Astrocyte of the spinal cord (primary cell): ENCODE data around the gene COX7B2.

Experiments
- DNase-seq: peaks from one replicate; pipeline ENCODE4 v3.0.0; 2011; ENCODE audit warnings: low read depth, low spot score
- H3K4me3 ChIP-seq: 2 replicates; pipeline ENCODE4 v1.5.1; 2011; ENCODE audit warnings: low read depth, mild to moderate bottlenecking, low read length, moderate library complexity
- in situ Hi-C: cut with HindIII; loops from 2 replicates; pipeline ENCODE4 v1.10.0; 2017; ENCODE audit warnings: low sequenced_read_pairs
- TF ChIP-seq, protein P1 (sequence below): IDR thresholded peaks from 2 replicates; pipeline ENCODE4 v1.5.1; 2012; ENCODE audit warnings: low read depth, mild to moderate bottlenecking, low read length, inconsistent platforms

COX7B2 gene

DNA sequence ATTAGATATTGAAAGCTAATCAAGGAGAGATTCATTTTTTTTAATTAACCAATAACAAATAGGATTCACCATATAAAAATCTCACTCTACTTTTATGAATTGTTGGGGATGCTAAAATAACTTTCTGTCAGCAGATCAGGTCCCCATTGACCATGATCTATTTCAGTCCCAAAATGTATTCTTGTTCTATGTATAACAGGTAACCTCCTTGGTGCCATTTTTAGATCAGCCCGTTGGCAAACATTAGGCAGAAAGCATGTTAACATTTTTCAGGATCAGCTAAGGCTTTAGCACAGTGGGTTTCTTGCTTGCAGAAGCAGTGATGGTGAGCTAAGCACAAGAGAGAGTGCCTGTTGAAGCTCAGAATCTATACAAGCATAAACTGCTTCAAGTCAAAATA is 40.8 kb upstream of the COX7B2 start:
- in situ Hi-C loops, result no loop called here
- no peak overlapping the region for H3K4me3 ChIP-seq
- TF ChIP-seq, protein P1, sequence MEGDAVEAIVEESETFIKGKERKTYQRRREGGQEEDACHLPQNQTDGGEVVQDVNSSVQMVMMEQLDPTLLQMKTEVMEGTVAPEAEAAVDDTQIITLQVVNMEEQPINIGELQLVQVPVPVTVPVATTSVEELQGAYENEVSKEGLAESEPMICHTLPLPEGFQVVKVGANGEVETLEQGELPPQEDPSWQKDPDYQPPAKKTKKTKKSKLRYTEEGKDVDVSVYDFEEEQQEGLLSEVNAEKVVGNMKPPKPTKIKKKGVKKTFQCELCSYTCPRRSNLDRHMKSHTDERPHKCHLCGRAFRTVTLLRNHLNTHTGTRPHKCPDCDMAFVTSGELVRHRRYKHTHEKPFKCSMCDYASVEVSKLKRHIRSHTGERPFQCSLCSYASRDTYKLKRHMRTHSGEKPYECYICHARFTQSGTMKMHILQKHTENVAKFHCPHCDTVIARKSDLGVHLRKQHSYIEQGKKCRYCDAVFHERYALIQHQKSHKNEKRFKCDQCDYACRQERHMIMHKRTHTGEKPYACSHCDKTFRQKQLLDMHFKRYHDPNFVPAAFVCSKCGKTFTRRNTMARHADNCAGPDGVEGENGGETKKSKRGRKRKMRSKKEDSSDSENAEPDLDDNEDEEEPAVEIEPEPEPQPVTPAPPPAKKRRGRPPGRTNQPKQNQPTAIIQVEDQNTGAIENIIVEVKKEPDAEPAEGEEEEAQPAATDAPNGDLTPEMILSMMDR, result no peak
- no peak for DNase-seq

DNA sequence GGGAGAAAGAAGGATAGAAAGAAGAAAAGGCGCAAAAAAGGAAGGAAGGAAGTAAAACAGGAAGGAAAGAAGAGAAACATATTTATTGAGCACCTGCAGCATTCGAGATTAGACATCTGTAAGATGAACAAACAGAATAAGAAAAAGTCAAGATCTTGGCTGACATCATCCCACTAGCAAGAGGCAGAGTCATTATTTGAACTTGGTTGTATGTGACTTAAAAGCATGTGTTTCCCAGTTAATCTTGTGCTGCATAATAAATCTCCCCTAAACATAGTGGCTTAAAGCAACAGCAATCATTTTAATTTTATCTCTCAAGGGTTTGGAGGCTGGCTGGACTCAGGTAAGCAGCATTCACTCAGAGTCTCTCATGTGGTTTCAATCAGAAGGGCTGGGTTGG is 38.5 kb upstream of the COX7B2 start:
- H3K4me3 ChIP-seq, result no peak overlapping the region
- no peak for DNase-seq
- in situ Hi-C loops, result no loop called here
- TF ChIP-seq, protein P1, result no peak

DNA sequence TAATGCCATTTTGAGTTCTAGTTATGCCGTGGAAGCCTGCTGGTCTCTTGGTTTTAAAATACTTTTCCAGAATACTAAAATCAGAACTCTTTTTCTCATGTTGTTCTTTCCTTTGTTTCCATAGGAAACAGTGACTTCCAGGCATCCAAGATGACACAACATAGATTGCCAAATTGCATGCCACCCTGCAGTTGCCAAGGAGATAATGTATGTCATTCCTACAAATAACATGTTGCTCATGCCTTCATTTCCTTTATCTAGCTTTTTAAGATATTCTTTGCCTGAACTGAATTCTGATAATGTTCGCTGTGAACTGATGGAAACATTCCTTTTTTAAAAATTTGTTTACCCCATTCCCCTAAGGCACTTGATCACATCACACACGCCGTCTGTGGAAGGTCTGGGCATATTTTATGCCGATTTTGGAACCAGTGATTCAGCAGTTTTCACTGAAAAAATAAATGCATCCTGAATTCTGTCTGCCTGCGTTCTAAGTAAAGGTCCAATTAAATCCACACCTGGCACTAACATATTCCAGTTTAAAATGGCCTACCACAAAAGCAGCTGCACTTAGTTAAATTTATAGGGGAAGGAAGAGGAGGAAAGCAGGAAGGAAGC is 38.0 kb upstream of the COX7B2 start:
- TF ChIP-seq, protein P1, result no peak
- in situ Hi-C loops, result no loop called here
- no peak overlapping the region for H3K4me3 ChIP-seq
- DNase-seq, result peak; percentile 11

DNA sequence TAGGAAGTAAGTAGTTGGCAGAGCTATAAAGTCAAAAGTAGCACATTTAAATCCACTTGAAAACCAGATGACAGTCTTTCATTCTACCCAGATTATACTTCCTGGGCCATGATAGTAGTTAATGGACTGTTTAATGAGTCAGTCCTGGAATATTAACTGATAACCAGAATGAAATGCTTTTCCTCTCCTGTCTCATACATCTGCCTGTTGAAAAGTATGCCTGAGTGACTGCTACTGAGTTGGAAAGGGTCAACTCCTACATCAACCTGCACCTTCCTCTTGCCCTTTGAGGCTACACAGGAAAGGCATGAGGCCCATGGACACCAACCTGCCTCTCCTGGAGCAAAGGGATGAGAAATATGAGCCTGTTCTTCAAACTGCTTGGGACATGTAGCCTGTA is 36.0 kb upstream of the COX7B2 start:
- H3K4me3 ChIP-seq, result no peak overlapping the region
- no peak for DNase-seq
- TF ChIP-seq, protein P1, result no peak
- in situ Hi-C loops, result no loop called here

DNA sequence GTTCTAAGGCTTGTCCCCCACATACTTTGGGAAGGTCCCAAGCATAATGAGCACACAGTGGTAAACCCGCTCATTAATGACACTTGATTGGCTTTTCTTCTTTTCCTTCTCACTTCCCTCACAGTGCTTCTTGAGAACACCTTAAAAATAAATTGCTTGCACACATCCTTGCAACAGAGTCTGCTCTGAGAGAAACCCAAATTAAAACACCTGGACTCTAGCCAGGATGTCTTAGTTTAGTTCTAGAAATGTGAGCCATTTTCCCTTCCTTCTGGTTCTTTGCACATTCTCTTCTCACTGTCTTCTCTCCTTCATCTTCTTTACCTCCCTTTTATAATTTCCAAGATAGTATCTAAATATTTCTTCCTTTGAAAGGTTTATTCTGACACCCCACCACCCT is 35.3 kb upstream of the COX7B2 start:
- in situ Hi-C loops, result no loop called here
- DNase-seq, result no peak

DNA sequence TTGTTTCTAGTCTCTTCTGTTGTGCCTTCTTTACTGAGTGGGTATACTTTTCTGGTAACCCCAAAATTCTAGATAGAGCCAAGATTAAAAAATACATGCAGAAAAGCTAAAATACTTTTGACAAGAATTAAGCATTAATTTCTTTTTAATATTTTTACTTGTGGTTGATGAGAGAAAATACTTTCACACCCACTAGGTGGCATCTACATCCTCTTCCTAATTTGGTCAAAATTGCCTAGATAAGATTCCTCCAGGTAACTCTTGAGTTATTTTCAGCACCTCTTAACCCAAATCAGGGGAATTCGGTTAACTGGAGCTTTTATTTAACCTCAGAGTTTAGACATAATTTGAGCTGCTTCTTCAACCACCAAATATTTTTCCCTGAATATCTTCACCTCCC is 28.4 kb upstream of the COX7B2 start:
- TF ChIP-seq, protein P1, result peak; percentile 32
- DNase-seq, result no peak
- H3K4me3 ChIP-seq, result no peak overlapping the region
- in situ Hi-C loops, result no loop called here

More for the DNA sequence above, 35.3 kb upstream of the COX7B2 start:
- TF ChIP-seq, protein P1, result no peak
- H3K4me3 ChIP-seq, result no peak overlapping the region

DNA sequence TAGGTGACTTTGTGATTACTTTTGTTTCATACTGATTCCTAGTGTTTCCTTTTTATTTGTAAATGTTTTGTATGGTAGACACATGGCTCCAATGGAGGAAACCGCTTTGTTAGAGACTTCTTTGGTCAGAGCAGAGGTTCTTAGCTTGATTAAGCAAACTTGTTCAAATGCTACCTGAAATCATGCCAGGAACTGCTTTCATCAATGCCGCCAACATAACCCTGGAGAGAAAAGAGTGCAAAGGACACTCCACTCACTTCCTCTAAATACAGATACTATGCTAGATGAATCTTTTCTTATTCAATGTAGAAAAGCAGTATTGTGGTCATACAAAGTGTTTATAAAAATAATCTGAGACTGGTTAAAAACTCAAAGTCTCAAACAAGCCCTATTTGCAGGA is 25.7 kb upstream of the COX7B2 start:
- in situ Hi-C loops, result no loop called here
- no peak for DNase-seq
- TF ChIP-seq, protein P1, result no peak
- no peak overlapping the region for H3K4me3 ChIP-seq
